SU-DHL-6 (cell line): ENCODE measurements around the gene SUGP1.

Source experiments
- EZH2phosphoT487 ChIP-seq: fragments of 200-600 bp; sonication (generic), shearing (Covaris generic); conservative IDR thresholded peaks from 2 replicates; pipeline ENCODE4 v1.6.1; 2018; ENCODE audit warnings: mild to moderate bottlenecking, antibody characterized with exemption, low read length, moderate library complexity, mixed read lengths
- TF ChIP-seq, protein P1 (sequence below): fragments of 200-600 bp; sonication (generic); IDR thresholded peaks from one replicate; pipeline ENCODE4 v1.5.1; 2017; ENCODE audit warnings: antibody characterized with exemption, mild to moderate bottlenecking, low read length, moderate library complexity; ENCODE audit not compliant: insufficient read depth, poor library complexity, severe bottlenecking

DNA sequence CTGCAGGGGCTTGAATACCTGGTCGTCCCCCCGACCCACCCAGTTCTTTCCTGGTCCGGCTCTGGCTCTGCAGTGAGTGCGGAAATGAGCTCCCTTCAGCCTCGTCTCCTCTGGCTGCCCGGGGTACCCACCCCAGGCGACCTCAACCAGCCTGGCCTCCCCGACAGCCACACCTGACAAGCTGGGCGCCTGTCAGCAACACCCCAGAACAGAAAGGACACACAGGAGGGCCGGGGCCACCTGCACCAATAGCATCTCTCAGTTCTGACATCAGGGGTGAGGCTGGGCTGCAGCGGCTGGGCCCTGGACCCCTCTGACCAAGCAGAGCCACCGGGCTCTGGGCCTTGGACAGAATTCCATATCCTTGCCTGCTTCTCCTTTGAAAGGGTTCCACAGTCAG, 19.7 kb downstream of the SUGP1 start:
- TF ChIP-seq, protein P1, sequence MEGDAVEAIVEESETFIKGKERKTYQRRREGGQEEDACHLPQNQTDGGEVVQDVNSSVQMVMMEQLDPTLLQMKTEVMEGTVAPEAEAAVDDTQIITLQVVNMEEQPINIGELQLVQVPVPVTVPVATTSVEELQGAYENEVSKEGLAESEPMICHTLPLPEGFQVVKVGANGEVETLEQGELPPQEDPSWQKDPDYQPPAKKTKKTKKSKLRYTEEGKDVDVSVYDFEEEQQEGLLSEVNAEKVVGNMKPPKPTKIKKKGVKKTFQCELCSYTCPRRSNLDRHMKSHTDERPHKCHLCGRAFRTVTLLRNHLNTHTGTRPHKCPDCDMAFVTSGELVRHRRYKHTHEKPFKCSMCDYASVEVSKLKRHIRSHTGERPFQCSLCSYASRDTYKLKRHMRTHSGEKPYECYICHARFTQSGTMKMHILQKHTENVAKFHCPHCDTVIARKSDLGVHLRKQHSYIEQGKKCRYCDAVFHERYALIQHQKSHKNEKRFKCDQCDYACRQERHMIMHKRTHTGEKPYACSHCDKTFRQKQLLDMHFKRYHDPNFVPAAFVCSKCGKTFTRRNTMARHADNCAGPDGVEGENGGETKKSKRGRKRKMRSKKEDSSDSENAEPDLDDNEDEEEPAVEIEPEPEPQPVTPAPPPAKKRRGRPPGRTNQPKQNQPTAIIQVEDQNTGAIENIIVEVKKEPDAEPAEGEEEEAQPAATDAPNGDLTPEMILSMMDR = no peak
- no peak for TF ChIP-seq EZH2phosphoT487
